K562 (cell line): Measurements from ENCODE around the gene SLC5A2. TPM values are rescaled to one million over a fixed set of nuclear protein-coding genes. Genes with fewer than 3 reads are reported as not detected.

ENCODE experiments used
- ATF7 ChIP-seq: fragments of 450-650 bp; IDR thresholded peaks from 2 replicates; pipeline ENCODE4 v1.7.1; 2014; ENCODE audit warnings: mild to moderate bottlenecking, moderate library complexity
- GTF2F1 ChIP-seq: IDR thresholded peaks from 2 replicates; pipeline ENCODE4 v1.6.1; 2011; ENCODE audit warnings: low read depth, low read length, improper control_type of control experiment
- MEF2A ChIP-seq: IDR thresholded peaks from 2 replicates; pipeline ENCODE4 v1.6.1; 2011; ENCODE audit warnings: low read depth, mild to moderate bottlenecking, low read length, moderate library complexity; ENCODE audit not compliant: control insufficient read depth
- NR3C1 ChIP-seq: sonication (generic); formaldehyde crosslinking; IDR thresholded peaks from 2 replicates; pipeline ENCODE4 v1.8.1; 2022; ENCODE audit warnings: missing genetic modification reagents
- POLR2G ChIP-seq: fragments of 200-400 bp; formaldehyde crosslinking; IDR thresholded peaks from 2 replicates; pipeline ENCODE4 v1.6.1; 2017; ENCODE audit warnings: low read depth, mild to moderate bottlenecking, antibody characterized with exemption, low read length, moderate library complexity
- ZBTB7A ChIP-seq: IDR thresholded peaks from 2 replicates; pipeline ENCODE4 v1.6.1; 2011; ENCODE audit warnings: low read depth, mild to moderate bottlenecking, low read length, moderate library complexity, borderline replicate concordance; ENCODE audit not compliant: control insufficient read depth
- ZNF263 ChIP-seq: sonication (generic); formaldehyde crosslinking; IDR thresholded peaks from 2 replicates; pipeline ENCODE4 v1.8.0; 2022; ENCODE audit warnings: mild to moderate bottlenecking, missing genetic modification reagents, borderline replicate concordance
- polyA plus RNA-seq, 8 experiments: library from polyadenylated mRNA; depleted of rRNA in 4 of 8; stranded (reverse) in 5 of 8; unstranded in 3 of 8; fragments of >200 nt; fragmentation: Nextera tagmentation in 2 of 8; fragmentation: Illumina TruSeq in 1 of 8; extraction: Ambion mirVana in 2 of 8; extraction: Trizol in 1 of 8; gene quantifications; 2 replicates each; pipeline versions ENCODE4 v1.2.1 to v1.2.3, GENCODE V29; 2011 to 2014; ENCODE audit warnings: inconsistent platforms in 1 of 8, missing spikeins in 1 of 8
- total RNA-seq, 7 experiments: library from RNA; depleted of rRNA in 6 of 7; stranded (reverse); fragments of >200 nt in 6 of 7; fragmentation: Illumina TruSeq in 2 of 7; extraction: Trizol in 2 of 7; gene quantifications; 2 replicates each; pipeline versions ENCODE4 v1.2.1 to v1.2.3, GENCODE V29; 2011 to 2021; ENCODE audit warnings: low replicate concordance in 1 of 7
- TF ChIP-seq, protein P1 (sequence below): fragments of 200-800 bp; sonication (Bioruptor generic); IDR thresholded peaks from 2 replicates; pipeline ENCODE4 v1.6.1; 2017; ENCODE audit warnings: missing genetic modification characterization, missing compliant biosample characterization
- TF ChIP-seq, protein P2 (sequence below): fragments of 450-650 bp; conservative IDR thresholded peaks from 2 replicates; pipeline ENCODE4 v1.6.1; 2016; ENCODE audit warnings: missing genetic modification characterization, low read depth, mild to moderate bottlenecking, control low read depth, missing compliant biosample characterization
- TF ChIP-seq, protein P3 (sequence below): sonication (generic); formaldehyde crosslinking; IDR thresholded peaks from 2 replicates; pipeline ENCODE4 v1.8.0; 2022; ENCODE audit warnings: missing genetic modification reagents, mild to moderate bottlenecking, borderline replicate concordance
- TF ChIP-seq, protein P4 (sequence below): fragments of 450-650 bp; IDR thresholded peaks from 2 replicates; pipeline ENCODE4 v1.6.1; 2016; ENCODE audit warnings: low read depth

SLC5A2 gene
- total and polyA plus RNA-seq, 9 of the 15 experiments (the other 6 are each of a cell fraction or from before 2014, with no cell fraction given) = 0.07 to 2.7 (median 2.2) TPM; not detected in 6

DNA sequence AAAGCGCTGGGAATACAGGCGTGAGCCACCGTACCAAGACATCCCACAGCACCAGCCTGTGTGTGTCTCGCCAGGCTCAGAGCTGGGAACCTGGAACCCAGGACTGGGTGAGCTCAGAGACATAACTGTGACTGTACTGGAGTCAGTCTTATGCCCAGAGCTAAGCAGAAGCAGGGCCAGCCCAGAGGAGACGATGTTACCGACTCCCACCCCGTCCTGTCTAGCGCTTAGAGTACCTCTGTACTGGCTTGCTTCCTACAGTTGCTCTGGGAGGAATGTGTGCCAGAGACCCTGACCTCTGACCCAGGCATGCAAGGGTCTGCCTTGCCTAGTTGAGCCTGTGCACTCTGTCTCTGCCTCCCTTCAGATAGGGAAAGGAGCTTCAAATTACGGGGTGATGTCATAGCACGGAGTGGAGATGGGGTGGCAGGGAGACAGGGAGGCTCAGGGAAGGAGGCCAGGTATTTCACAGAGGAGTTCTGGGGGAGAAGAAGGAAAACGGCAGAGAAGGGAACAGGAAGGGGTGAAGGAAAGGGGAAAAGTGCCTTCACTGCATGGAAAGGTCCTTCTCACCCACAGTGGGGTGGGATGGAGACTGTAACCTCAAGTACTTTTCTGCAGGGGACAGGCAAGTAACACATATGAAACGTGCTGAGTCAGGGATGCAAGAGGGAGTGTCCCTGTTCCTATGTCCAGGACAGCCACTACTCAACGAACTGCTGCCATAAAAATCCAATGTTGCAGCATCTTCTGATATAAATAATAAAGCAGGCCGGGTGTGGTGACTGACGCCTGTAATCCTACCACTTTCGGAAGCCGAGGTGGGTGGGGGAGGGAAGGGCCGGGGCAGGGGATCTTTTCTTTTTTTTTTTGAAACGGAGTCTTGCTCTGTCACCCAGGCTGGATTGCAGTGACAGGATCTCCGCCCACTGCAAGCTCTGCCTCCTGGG, 29.4 kb upstream of the SLC5A2 start (continued):
- TF ChIP-seq, protein P1, sequence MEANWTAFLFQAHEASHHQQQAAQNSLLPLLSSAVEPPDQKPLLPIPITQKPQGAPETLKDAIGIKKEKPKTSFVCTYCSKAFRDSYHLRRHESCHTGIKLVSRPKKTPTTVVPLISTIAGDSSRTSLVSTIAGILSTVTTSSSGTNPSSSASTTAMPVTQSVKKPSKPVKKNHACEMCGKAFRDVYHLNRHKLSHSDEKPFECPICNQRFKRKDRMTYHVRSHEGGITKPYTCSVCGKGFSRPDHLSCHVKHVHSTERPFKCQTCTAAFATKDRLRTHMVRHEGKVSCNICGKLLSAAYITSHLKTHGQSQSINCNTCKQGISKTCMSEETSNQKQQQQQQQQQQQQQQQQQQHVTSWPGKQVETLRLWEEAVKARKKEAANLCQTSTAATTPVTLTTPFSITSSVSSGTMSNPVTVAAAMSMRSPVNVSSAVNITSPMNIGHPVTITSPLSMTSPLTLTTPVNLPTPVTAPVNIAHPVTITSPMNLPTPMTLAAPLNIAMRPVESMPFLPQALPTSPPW (CRISPR knock-in tag) = 0 out of 2 replicates have a peak, but pooled peaks have one; percentile 22
- TF ChIP-seq ATF7 (peak; percentile 97), ZNF263 (CRISPR knock-in tag) (no peak), MEF2A (no peak), NR3C1 (CRISPR knock-in tag) (no peak), ZBTB7A (peak; percentile 95), POLR2G (no peak), GTF2F1 (no peak)
- TF ChIP-seq, protein P2, sequence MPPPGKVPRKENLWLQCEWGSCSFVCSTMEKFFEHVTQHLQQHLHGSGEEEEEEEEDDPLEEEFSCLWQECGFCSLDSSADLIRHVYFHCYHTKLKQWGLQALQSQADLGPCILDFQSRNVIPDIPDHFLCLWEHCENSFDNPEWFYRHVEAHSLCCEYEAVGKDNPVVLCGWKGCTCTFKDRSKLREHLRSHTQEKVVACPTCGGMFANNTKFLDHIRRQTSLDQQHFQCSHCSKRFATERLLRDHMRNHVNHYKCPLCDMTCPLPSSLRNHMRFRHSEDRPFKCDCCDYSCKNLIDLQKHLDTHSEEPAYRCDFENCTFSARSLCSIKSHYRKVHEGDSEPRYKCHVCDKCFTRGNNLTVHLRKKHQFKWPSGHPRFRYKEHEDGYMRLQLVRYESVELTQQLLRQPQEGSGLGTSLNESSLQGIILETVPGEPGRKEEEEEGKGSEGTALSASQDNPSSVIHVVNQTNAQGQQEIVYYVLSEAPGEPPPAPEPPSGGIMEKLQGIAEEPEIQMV (tag) = no peak
- TF ChIP-seq, protein P3, sequence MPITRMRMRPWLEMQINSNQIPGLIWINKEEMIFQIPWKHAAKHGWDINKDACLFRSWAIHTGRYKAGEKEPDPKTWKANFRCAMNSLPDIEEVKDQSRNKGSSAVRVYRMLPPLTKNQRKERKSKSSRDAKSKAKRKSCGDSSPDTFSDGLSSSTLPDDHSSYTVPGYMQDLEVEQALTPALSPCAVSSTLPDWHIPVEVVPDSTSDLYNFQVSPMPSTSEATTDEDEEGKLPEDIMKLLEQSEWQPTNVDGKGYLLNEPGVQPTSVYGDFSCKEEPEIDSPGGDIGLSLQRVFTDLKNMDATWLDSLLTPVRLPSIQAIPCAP (CRISPR knock-in tag) = no peak
- TF ChIP-seq, protein P4, sequence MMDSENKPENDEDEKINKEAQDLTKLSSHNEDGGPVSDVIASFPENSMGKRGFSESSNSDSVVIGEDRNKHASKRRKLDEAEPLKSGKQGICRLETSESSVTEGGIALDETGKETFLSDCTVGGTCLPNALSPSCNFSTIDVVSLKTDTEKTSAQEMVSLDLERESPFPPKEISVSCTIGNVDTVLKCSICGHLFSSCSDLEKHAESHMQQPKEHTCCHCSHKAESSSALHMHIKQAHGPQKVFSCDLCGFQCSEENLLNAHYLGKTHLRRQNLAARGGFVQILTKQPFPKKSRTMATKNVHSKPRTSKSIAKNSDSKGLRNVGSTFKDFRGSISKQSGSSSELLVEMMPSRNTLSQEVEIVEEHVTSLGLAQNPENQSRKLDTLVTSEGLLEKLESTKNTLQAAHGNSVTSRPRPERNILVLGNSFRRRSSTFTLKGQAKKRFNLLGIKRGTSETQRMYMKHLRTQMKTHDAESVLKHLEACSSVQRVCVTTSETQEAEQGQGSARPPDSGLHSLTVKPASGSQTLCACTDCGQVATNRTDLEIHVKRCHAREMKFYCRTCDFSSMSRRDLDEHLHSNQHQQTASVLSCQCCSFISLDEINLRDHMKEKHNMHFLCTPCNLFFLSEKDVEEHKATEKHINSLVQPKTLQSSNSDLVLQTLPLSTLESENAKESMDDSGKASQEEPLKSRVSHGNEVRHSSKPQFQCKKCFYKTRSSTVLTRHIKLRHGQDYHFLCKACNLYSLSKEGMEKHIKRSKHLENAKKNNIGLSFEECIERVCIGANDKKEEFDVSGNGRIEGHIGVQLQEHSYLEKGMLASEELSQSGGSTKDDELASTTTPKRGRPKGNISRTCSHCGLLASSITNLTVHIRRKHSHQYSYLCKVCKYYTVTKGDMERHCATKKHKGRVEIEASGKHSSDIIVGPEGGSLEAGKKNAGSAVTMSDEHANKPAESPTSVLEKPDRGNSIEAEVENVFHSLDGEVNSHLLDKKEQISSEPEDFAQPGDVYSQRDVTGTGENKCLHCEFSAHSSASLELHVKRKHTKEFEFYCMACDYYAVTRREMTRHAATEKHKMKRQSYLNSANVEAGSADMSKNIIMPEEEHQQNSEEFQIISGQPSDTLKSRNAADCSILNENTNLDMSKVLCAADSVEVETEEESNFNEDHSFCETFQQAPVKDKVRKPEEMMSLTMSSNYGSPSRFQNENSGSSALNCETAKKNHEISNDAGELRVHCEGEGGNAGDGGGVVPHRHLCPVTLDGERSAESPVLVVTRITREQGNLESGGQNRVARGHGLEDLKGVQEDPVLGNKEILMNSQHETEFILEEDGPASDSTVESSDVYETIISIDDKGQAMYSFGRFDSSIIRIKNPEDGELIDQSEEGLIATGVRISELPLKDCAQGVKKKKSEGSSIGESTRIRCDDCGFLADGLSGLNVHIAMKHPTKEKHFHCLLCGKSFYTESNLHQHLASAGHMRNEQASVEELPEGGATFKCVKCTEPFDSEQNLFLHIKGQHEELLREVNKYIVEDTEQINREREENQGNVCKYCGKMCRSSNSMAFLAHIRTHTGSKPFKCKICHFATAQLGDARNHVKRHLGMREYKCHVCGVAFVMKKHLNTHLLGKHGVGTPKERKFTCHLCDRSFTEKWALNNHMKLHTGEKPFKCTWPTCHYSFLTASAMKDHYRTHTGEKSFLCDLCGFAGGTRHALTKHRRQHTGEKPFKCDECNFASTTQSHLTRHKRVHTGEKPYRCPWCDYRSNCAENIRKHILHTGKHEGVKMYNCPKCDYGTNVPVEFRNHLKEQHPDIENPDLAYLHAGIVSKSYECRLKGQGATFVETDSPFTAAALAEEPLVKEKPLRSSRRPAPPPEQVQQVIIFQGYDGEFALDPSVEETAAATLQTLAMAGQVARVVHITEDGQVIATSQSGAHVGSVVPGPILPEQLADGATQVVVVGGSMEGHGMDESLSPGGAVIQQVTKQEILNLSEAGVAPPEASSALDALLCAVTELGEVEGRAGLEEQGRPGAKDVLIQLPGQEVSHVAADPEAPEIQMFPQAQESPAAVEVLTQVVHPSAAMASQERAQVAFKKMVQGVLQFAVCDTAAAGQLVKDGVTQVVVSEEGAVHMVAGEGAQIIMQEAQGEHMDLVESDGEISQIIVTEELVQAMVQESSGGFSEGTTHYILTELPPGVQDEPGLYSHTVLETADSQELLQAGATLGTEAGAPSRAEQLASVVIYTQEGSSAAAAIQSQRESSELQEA = 0 out of 2 replicates have a peak, but pooled peaks have one; percentile 30
